Heart left ventricle (tissue), 16 donors: Measurements from ENCODE around the gene MUC4. TPM values are rescaled to one million over a fixed set of nuclear protein-coding genes. Genes with fewer than 3 reads are reported as not detected.

Source experiments
- ATAC-seq, 4 donors: fragments of 200-7000 bp; cut with Tn5 transposase; one replicate each; pipeline ENCODE4 v1.9.1; 2020 to 2022; ENCODE audit warnings: moderate library complexity in 4 of 4, mild to moderate bottlenecking in 3 of 4, moderate number of reproducible peaks in 1 of 4
- DNase-seq, 5 donors: peaks; one replicate each; pipeline ENCODE4 v3.0.0-alpha.2; 2020
- H3K27ac ChIP-seq, 12 donors: fragments of 200-600 bp; sonication (generic) in 4 of 12; one replicate each; pipeline versions ENCODE4 v1.5.0 to v1.8.0; 2016 to 2022; ENCODE audit warnings: mild to moderate bottlenecking in 2 of 12
- H3K27me3 ChIP-seq, 9 donors: fragments of 200-600 bp; sonication (generic) in 2 of 9; one replicate each; pipeline versions ENCODE4 v1.5.1 to v1.8.0; 2016 to 2022; ENCODE audit warnings: mild to moderate bottlenecking in 3 of 9
- H3K36me3 ChIP-seq, 9 donors: fragments of 200-600 bp; sonication (generic) in 2 of 9; one replicate each; pipeline versions ENCODE4 v1.5.0 to v1.8.0; 2018 to 2022; ENCODE audit warnings: mild to moderate bottlenecking in 2 of 9
- H3K4me1 ChIP-seq, 12 donors: fragments of 200-600 bp; sonication (generic) in 4 of 12; one replicate each; pipeline versions ENCODE4 v1.5.0 to v1.8.0; 2016 to 2022; ENCODE audit warnings: mild to moderate bottlenecking in 3 of 12
- H3K4me3 ChIP-seq, 12 donors: fragments of 200-600 bp; sonication (generic) in 4 of 12; one replicate each; pipeline versions ENCODE4 v1.5.0 to v1.8.0; 2017 to 2022; ENCODE audit warnings: mild to moderate bottlenecking in 9 of 12, moderate library complexity in 4 of 12
- H3K9me3 ChIP-seq, 12 donors: fragments of 200-600 bp; sonication (generic) in 4 of 12; one replicate each; pipeline versions ENCODE4 v1.5.0 to v1.8.0; 2016 to 2022; ENCODE audit warnings: mild to moderate bottlenecking in 1 of 12
- CTCF ChIP-seq, 12 donors: fragments of 200-600 bp; sonication (generic) in 4 of 12; IDR thresholded peaks; one replicate each; pipeline versions ENCODE4 v1.5.0 to v1.8.0; 2018 to 2022; ENCODE audit warnings: antibody characterized with exemption in 12 of 12, mild to moderate bottlenecking in 5 of 12
- POLR2A ChIP-seq, 2 donors: fragments of 450-650 bp; IDR thresholded peaks; one replicate each; pipeline ENCODE4 v1.6.1; 2017; ENCODE audit warnings: antibody characterized with exemption in 2 of 2, mild to moderate bottlenecking in 2 of 2, moderate library complexity in 2 of 2
- WGBS, 4 donors: extraction: QIAGEN DNeasy Blood & Tissue Kit in 2 of 4; methylation state at CpG; one replicate each; pipeline versions ENCODE4 v1.1.5 to v1.1.7; 2013 to 2018; 5-methylcytosine and 5-hydroxymethylcytosine counted together
- intact Hi-C, 10 donors: fragments of 100-400 bp; cut with DNase I; formaldehyde crosslinking; loops; one replicate each; pipeline versions ENCODE4 v1.11.1 to v1.14.2; 2022
- microRNA counts, 2 donors: library from miRNA; unstranded; fragments of <30 nt; microRNA quantifications; one replicate each; lab custom pipeline; 2016
- microRNA-seq, 4 donors: library from miRNA; unstranded; fragments of <30 nt; microRNA quantifications; one replicate each; pipeline versions ENCODE4 to v1.2.0, GENCODE V29; 2017 to 2020
- polyA plus RNA-seq, 2 donors: library from polyadenylated mRNA; stranded (reverse); fragments of 200-250 nt; gene quantifications; one replicate each; pipeline ENCODE4 v1.2.3, GENCODE V29; 2013
- total RNA-seq, 9 donors: library from RNA; depleted of rRNA in 2 of 9; stranded (reverse); fragments of >200 nt in 2 of 9; fragmentation: NEBNext Ultra II Directional in 3 of 9; extraction: Animal tissue kit (Norgen Biotek cat#: 25700) in 3 of 9; gene quantifications; one replicate each; pipeline versions ENCODE4 v1.1.0 to v1.2.4, GENCODE V29; 2016 to 2023
- donor health status: ischemic (EF 13 %, LVEDD 7.1; RV severe dilation, severe dysfunction).
- donor health status: healthy with polysubstance abuse.
- donor health status: DM: no; HTN: yes; CAD: no.
- donor health status: DM: no; HTN: no; CAD: no.
- donor health status: ischemic (EF 25% LVEDD 6.9; RV normal size, moderate dysfunction).
- donor health status: ischemic (EF 25% LVEDD 5.7; RV mildly dilated, moderate dysfunction).
- donor health status: healthy.
- donor health status: DM: yes; HTN: yes; CAD: no.
- donor health status: ischemic (EF 35%, LVEDD 5.7; RV mildly dilated, moderate dysfunction).
- donor health status: nonischemic (EF 11% LVEDD 7.7; RV severe dilation, severe dysfunction).
- donor health status: DM: yes; HTN: yes; CAD: no.
- donor health status: PGD.
- donor health status: ischemic (EF 29% LVEDD 5.4; RV normal size, mild dysfunction).
- donor health status: nonischemic (EF 23%, LVEDD 6.1; RV moderate dilation, normal function).

The MUC4 gene
- total and polyA plus RNA-seq, 11 donors, result 0.02 to 0.17 (median 0.03) TPM; not detected in 8

GRCh38 chr3:195698325-195698646 is 113.4 kb downstream of the MUC4 start:
- H3K9me3 ChIP-seq, result peaks cover 0 to 4% (median 0%) of the 10 kb centered on the region in 12 donors
- peaks cover 0 to 69% (median 30%) of the 10 kb centered on the region in 9 donors for H3K36me3 ChIP-seq
- no peaks in the 10 kb centered on the region for H3K27me3 ChIP-seq
- peak overlapping the region in 1 of 12 donors; percentile 22 for H3K27ac ChIP-seq
- ATAC-seq (peak in 1 of 4 donors; percentile 1), DNase-seq (no peak)
- no peak overlapping the region for H3K4me3 ChIP-seq
- intact Hi-C loops, result loop anchor here in 1 of 10 donors (5.0 kb wide), 1 partner anchor 274 kb away; no protein-coding TSS in a partner anchor
- WGBS, 4 donors, result 90 to 92% (median 91%) methylated on average over 4 of the region's 4 CpGs
- H3K4me1 ChIP-seq, result peaks cover 0 to 13% (median 0%) of the 10 kb centered on the region in 12 donors
- TF ChIP-seq POLR2A (IDR thresholded peaks at IDR 0.05) (no peak), CTCF (IDR thresholded peaks at IDR 0.05) (no peak)

GRCh38 chr3:195697582-195698324 is 114.0 kb downstream of the MUC4 start:
- WGBS, 4 donors, result 62 to 68% (median 65%) methylated on average over 11 of the region's 11 CpGs
- H3K27me3 ChIP-seq, result no peaks in the 10 kb centered on the region
- TF ChIP-seq POLR2A (IDR thresholded peaks at IDR 0.05) (no peak), CTCF (IDR thresholded peaks at IDR 0.05) (no peak)
- H3K36me3 ChIP-seq, result peaks cover 0 to 74% (median 35%) of the 10 kb centered on the region in 9 donors
- H3K4me3 ChIP-seq, result no peak overlapping the region
- peaks cover 0 to 13% (median 0%) of the 10 kb centered on the region in 12 donors for H3K4me1 ChIP-seq
- H3K27ac ChIP-seq, result peak overlapping the region in 1 of 12 donors; percentile 22
- ATAC-seq (peak in 3 of 4 donors; percentile 19 to 60 (median 33)), DNase-seq (no peak)
- peaks cover 0 to 4% (median 0%) of the 10 kb centered on the region in 12 donors for H3K9me3 ChIP-seq
- intact Hi-C loops, result loop anchor here in 1 of 10 donors (5.0 kb wide), 1 partner anchor 275 kb away; no protein-coding TSS in a partner anchor

MicroRNA genes within 50 kb of the gene (microRNA counts, 767-probe panel; counts per million panel counts)
- 0 to 886 counts per million in 2 donors for microRNA hsa-miR-570-3p (lab: Ali Mortazavi, UCI)

Small RNA genes within 50 kb of the gene (microRNA-seq; reads per million reads assigned to microRNA genes)
- 0 to 0.83 (median 0.59) reads per million in 4 donors for gene MIR570

Other genes starting within 250 kb of the MUC4 start
- 1,000 to 10,000 TPM in 1 of 9 donors, 100 to 1,000 TPM in 8; 109 to 1,096 (median 214) TPM for gene APOD, start 228.0 kb downstream of the MUC4 start, total RNA-seq
- 100 to 1,000 TPM; 101 to 263 TPM for gene APOD, start 228.0 kb downstream of the MUC4 start, polyA plus RNA-seq
- 1 to 10 TPM in 7 of 9 donors, under 1 TPM in 2; 0.21 to 8.4 (median 3.2) TPM for gene MUC20, start 91.0 kb downstream of the MUC4 start, total RNA-seq
- 1 to 10 TPM in 1 of 2 donors, under 1 TPM in 1; 0.53 to 3.2 TPM for gene MUC20, start 91.0 kb downstream of the MUC4 start, polyA plus RNA-seq
- gene TNK2, start 96.6 kb upstream of the MUC4 start, total RNA-seq, result 10 to 100 TPM; 13.5 to 59.7 (median 28.7) TPM
- 10 to 100 TPM; 27.2 to 31.5 TPM for gene TNK2, start 96.6 kb upstream of the MUC4 start, polyA plus RNA-seq